ENCODE measurements around the gene C2orf76.
A peak's percentile ranks its signal among the peaks of the same experiment; 100 is the strongest.

Gene C2orf76

DNA sequence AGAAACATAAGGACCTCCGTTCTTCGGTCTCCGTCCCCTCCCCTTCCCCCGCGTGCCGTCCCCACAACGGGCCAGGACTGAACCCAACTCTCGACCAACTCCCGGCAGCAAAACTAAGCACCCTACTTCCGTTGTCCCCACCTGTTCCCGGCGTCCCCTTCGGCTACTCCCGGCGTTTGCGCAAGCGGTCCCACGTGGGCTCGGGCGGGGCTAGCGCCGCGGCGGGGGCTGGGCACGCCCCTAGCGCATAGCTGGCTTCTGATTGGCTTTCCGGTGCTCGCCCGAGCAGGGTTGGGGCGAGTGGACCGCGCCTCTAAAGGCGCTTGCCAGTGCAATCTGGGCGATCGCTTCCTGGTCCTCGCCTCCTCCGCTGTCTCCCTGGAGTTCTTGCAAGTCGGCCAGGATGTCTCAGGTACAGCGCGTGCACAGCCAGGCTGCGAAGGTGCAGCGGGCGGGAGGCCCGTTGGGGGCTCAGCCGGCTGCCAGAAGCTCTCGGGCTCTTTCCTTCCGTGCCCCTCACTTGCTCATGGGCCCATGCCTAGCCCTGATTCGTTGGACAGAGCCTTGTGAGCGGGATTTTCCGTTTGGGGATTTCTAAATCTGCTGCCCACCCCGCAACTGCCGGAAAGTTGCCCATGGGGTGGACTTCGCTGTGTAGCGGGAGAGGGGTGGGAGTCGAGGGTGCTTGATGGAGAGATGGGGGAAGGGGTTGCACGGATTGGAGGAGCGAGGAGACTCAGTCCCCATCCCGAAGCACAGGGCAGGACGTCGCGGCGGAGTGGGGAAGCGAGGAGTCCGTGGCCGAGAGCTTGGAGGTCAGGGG lies at the start of gene C2orf76, which contains the start of gene DBI:
Gene C2orf76, minus strand, starts transcription at position 186 of the 823 bp plus-strand sequence. CDS start 26,875 bp downstream, outside the sequence.
Gene DBI, plus strand, starts transcription at position 329 of the 823 bp plus-strand sequence. Its CDS starts 75 bp downstream, at position 404.
- peak within 1 kb of the TSS; percentile 93 for H3K4me3 ChIP-seq (ENCODE audit: low read length)
- TF ChIP-seq, protein P1, sequence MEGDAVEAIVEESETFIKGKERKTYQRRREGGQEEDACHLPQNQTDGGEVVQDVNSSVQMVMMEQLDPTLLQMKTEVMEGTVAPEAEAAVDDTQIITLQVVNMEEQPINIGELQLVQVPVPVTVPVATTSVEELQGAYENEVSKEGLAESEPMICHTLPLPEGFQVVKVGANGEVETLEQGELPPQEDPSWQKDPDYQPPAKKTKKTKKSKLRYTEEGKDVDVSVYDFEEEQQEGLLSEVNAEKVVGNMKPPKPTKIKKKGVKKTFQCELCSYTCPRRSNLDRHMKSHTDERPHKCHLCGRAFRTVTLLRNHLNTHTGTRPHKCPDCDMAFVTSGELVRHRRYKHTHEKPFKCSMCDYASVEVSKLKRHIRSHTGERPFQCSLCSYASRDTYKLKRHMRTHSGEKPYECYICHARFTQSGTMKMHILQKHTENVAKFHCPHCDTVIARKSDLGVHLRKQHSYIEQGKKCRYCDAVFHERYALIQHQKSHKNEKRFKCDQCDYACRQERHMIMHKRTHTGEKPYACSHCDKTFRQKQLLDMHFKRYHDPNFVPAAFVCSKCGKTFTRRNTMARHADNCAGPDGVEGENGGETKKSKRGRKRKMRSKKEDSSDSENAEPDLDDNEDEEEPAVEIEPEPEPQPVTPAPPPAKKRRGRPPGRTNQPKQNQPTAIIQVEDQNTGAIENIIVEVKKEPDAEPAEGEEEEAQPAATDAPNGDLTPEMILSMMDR (conservative IDR thresholded peaks at IDR 0.05; ENCODE audit: low read depth, low read length), result no peak
- DNase-seq (ENCODE audit: low read depth), result peak; percentile 85

DNA sequence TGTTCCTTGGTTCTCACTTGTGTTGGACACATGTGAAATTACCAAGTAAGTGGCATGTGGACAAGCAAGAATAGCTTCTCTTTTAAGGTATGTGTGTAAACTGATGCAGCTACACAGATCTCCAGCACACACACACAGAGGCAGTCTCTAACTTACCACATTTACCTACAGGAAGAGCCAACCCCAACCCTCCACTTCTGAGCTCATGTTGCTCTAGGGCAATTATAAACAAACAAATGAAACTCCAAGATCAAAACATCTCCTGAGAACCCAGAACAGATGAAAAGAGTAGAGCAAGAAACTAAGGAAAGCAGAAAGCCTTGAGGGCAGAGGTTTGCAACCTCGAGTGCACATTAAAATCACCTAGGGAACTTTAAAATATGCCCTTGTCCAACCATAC lies 49.0 kb upstream of the C2orf76 start:
- no peak for DNase-seq (ENCODE audit: low read depth)
- TF ChIP-seq, protein P1 (conservative IDR thresholded peaks at IDR 0.05; ENCODE audit: low read depth, low read length), result no peak
- H3K4me3 ChIP-seq (ENCODE audit: low read length), result no peak overlapping the region

DNA sequence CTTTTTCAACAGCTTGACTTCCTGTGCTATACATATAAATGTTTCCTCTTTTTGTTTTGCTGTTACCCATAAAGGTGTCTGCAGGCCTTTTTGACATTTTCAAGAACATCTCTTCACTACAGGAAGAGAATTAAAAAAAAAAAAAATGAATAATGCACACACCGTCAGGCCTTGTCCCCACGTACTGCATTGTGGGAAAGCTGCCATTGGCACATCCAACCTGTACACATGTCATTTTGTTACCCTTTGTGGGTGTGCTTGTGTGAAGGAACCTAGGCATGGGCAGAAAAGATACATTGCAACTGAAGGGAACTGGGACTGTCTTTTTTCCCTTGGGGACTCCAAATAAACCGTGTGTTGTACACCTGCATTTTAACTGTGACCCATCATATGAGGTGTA lies 48.3 kb upstream of the C2orf76 start:
- TF ChIP-seq, protein P1 (conservative IDR thresholded peaks at IDR 0.05; ENCODE audit: low read depth, low read length), result no peak
- no peak overlapping the region for H3K4me3 ChIP-seq (ENCODE audit: low read length)
- DNase-seq (ENCODE audit: low read depth), result no peak

DNA sequence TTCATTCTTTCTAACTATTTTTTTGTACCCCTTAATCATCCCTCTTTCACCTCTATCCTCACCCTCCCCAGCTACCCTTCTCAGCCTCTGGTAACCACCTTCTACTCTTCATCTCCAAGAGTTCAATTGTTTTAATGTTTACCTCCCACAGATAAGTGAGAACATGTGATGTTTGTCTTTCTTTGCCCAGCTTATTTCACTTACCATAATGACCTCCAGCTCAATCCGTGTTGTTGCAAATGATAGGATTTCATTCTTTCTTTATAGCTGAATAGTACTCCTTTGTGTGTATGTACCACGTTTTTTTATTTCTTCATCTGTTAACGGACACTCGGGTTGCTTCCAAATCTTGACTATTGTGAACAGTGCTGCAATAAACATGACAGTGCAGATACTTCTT lies 42.9 kb upstream of the C2orf76 start:
- DNase-seq (ENCODE audit: low read depth), result no peak
- TF ChIP-seq, protein P1 (conservative IDR thresholded peaks at IDR 0.05; ENCODE audit: low read depth, low read length), result no peak
- H3K4me3 ChIP-seq (ENCODE audit: low read length), result no peak overlapping the region

DNA sequence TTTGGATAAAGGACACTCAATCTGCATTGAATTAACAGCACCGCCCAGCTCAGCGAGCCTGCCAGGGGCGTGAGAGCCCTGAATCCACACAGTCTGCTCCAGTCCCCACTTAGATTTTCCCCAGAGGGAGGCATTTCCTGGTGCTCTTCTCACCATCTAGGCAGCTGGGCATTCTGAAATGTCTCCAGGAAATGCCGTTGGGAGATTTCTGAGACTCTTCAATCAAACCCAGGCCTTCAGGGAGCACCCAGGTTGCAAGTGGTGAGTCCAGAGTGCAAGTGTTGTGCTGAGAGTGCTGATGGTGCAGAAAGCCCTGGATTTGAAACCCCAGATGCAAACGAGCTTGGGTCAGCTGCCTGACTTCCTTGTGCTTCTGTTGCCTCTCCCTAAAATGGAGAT lies 41.6 kb upstream of the C2orf76 start:
- TF ChIP-seq, protein P1 (conservative IDR thresholded peaks at IDR 0.05; ENCODE audit: low read depth, low read length), result no peak
- no peak overlapping the region for H3K4me3 ChIP-seq (ENCODE audit: low read length)
- no peak for DNase-seq (ENCODE audit: low read depth)

DNA sequence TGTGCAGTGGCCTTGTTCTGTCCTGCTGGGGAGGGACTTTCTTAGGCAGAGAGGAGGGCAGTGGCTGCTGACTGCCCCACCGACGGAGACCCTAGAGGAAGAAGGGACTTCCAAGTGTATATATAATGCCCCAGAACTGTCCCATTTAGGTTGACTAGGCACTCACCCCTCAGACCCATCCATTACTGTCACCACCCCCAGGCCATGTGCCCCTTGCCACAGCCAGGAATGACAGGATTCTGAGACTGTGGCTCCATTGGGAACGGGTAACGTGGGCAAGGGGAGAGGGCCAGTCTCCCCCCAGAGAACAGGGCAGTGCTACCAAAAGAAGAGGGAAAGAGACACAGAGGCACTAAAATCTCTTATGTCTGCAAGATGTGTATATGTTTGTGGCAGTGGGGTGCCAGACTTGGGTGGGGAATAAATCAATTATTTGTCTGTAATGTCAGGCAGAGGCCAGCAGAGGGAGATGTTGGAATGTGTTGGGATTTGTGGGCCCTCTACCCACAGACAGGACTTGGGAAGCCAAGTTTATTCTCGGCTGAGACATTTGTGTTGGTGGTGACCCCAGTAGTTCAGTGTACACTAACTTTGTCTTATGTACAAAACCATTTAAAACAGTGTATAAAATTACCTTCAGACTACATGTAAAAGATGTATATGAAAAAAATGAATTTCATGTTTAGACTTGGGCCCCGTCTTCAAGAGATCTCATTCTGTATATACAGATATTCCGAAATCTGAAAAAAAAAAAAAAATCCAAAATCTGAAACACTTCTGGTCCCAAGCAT lies 41.0 kb upstream of the C2orf76 start:
- H3K4me3 ChIP-seq (ENCODE audit: low read length), result no peak overlapping the region
- TF ChIP-seq, protein P1 (conservative IDR thresholded peaks at IDR 0.05; ENCODE audit: low read depth, low read length), result peak; percentile 80
- no peak for DNase-seq (ENCODE audit: low read depth)
